Measurements from ENCODE around the gene KRT5. TPM values are rescaled to one million over a fixed set of nuclear protein-coding genes. Genes with fewer than 3 reads are reported as not detected.

KRT5 gene
- total RNA-seq, 4 donors from 2014 or later: 7,921 to 12,107 (median 9,375) TPM

GRCh38 chr12:52537101-52537500 lies 16.9 kb upstream of the KRT5 start:
- DNase-seq: no peak
- TF ChIP-seq CTCF (IDR thresholded peaks at IDR 0.05) (no peak), POLR2A (IDR thresholded peaks at IDR 0.05) (no peak)
- no peaks in the 10 kb centered on the region for H3K27me3 ChIP-seq
- intact Hi-C loops (cut with DNase I): no loop called here
- peaks cover 0 to 42% (median 15%) of the 10 kb centered on the region in 3 donors for H3K4me1 ChIP-seq
- no peak overlapping the region for H3K4me3 ChIP-seq
- no peaks in the 10 kb centered on the region for H3K9me3 ChIP-seq
- H3K27ac ChIP-seq: no peak overlapping the region
- 62 to 73% methylated on average over 3 of the region's 3 CpGs for WGBS, 2 donors
- H3K36me3 ChIP-seq: no peaks in the 10 kb centered on the region

- H3K9me3 ChIP-seq: no peaks in the 10 kb centered on the region
- no peak for TF ChIP-seq POLR2A (IDR thresholded peaks at IDR 0.05)
- TF ChIP-seq CTCF (IDR thresholded peaks at IDR 0.05): no peak
- intact Hi-C loops (cut with DNase I): no loop called here
- DNase-seq: no peak
- H3K4me3 ChIP-seq: no peak overlapping the region
- H3K36me3 ChIP-seq: no peaks in the 10 kb centered on the region
- no peak overlapping the region for H3K27ac ChIP-seq
- WGBS, 2 donors: 17% methylated on average over 1 of the region's 1 CpG
- peaks cover 0 to 27% (median 15%) of the 10 kb centered on the region in 3 donors for H3K4me1 ChIP-seq
- H3K27me3 ChIP-seq: no peaks in the 10 kb centered on the region
Observed at GRCh38 chr12:52535574-52535973, 15.4 kb upstream of the KRT5 start.

GRCh38 chr12:52534482-52534881 lies 14.3 kb upstream of the KRT5 start:
- no peak for DNase-seq
- Histone ChIP-seq H3K36me3 (no peaks in the 10 kb centered on the region), H3K4me1 (peaks cover 0 to 16% (median 9%) of the 10 kb centered on the region in 3 donors), H3K27me3 (no peaks in the 10 kb centered on the region), H3K27ac (no peak overlapping the region), H3K4me3 (no peak overlapping the region), H3K9me3 (no peaks in the 10 kb centered on the region)
- 71 to 72% methylated on average over 5 of the region's 5 CpGs for WGBS, 2 donors
- intact Hi-C loops (cut with DNase I): no loop called here
- TF ChIP-seq POLR2A (IDR thresholded peaks at IDR 0.05): no peak

- no peak for TF ChIP-seq CTCF (IDR thresholded peaks at IDR 0.05)
- TF ChIP-seq POLR2A (IDR thresholded peaks at IDR 0.05): no peak
- Histone ChIP-seq H3K27me3 (no peaks in the 10 kb centered on the region), H3K36me3 (no peaks in the 10 kb centered on the region), H3K9me3 (no peaks in the 10 kb centered on the region), H3K4me3 (no peak overlapping the region), H3K4me1 (peaks cover 0 to 10% (median 5%) of the 10 kb centered on the region in 3 donors), H3K27ac (no peak overlapping the region)
- no peak for DNase-seq
- 47 to 49% methylated on average over 6 to 7 of the region's 10 CpGs for WGBS, 2 donors
- intact Hi-C loops (cut with DNase I): no loop called here
Observed at GRCh38 chr12:52533686-52534470, 13.7 kb upstream of the KRT5 start.

GRCh38 chr12:52532636-52533035 lies 12.4 kb upstream of the KRT5 start:
- peaks cover 0 to 7% (median 0%) of the 10 kb centered on the region in 3 donors for H3K4me1 ChIP-seq
- H3K4me3 ChIP-seq: no peak overlapping the region
- intact Hi-C loops (cut with DNase I): no loop called here
- no peak for TF ChIP-seq POLR2A (IDR thresholded peaks at IDR 0.05)
- WGBS, 2 donors: 60 to 78% methylated on average over 1 to 4 of the region's 4 CpGs
- H3K27ac ChIP-seq: no peak overlapping the region
- DNase-seq: no peak
- H3K9me3 ChIP-seq: no peaks in the 10 kb centered on the region
- no peaks in the 10 kb centered on the region for H3K27me3 ChIP-seq
- no peaks in the 10 kb centered on the region for H3K36me3 ChIP-seq

- Histone ChIP-seq H3K4me1 (peaks cover 0 to 4% (median 0%) of the 10 kb centered on the region in 3 donors), H3K36me3 (no peaks in the 10 kb centered on the region), H3K27me3 (no peaks in the 10 kb centered on the region), H3K27ac (no peak overlapping the region), H3K4me3 (no peak overlapping the region), H3K9me3 (no peaks in the 10 kb centered on the region)
- intact Hi-C loops (cut with DNase I): no loop called here
- DNase-seq: no peak
- no peak for TF ChIP-seq CTCF (IDR thresholded peaks at IDR 0.05)
- no peak for TF ChIP-seq POLR2A (IDR thresholded peaks at IDR 0.05)
- 69 to 76% methylated on average over 17 to 18 of the region's 18 CpGs for WGBS, 2 donors
Observed at GRCh38 chr12:52531566-52532300, 11.5 kb upstream of the KRT5 start.
